Liver (tissue), 9 donors: ENCODE data around the gene ARRDC4. TPM values are rescaled to one million over a fixed set of nuclear protein-coding genes. Genes with fewer than 3 reads are reported as not detected.

Source experiments
- DNase-seq: peaks from one replicate; pipeline ENCODE4 v3.0.0-alpha.2; 2017; ENCODE audit warnings: low spot score
- H3K27ac ChIP-seq, 2 donors: one replicate each; pipeline ENCODE4 v1.7.0; 2013; ENCODE audit warnings: inconsistent platforms in 2 of 2, low read length in 2 of 2, control low read depth in 1 of 2, low read depth in 1 of 2, mild to moderate bottlenecking in 1 of 2
- H3K27me3 ChIP-seq, 4 donors: one replicate each; pipeline versions ENCODE4 v1.6.1 to v1.7.0; 2013; ENCODE audit warnings: low read length in 3 of 4, inconsistent platforms in 1 of 4, mild to moderate bottlenecking in 1 of 4, moderate library complexity in 1 of 4; ENCODE audit not compliant: control insufficient read depth in 4 of 4, insufficient read depth in 4 of 4
- H3K36me3 ChIP-seq, 4 donors: one replicate each; pipeline versions ENCODE4 v1.6.1 to v1.7.0; 2013; ENCODE audit warnings: low read length in 3 of 4, mild to moderate bottlenecking in 3 of 4, low read depth in 1 of 4, moderate library complexity in 1 of 4; ENCODE audit not compliant: control insufficient read depth in 4 of 4, insufficient read depth in 3 of 4
- H3K4me1 ChIP-seq, 4 donors: one replicate each; pipeline versions ENCODE4 v1.6.1 to v1.7.0; 2013; ENCODE audit warnings: low read length in 3 of 4, mild to moderate bottlenecking in 3 of 4, moderate library complexity in 1 of 4; ENCODE audit not compliant: control insufficient read depth in 4 of 4, insufficient read depth in 4 of 4
- H3K4me3 ChIP-seq, 3 donors: one replicate each; pipeline versions ENCODE4 v1.6.1 to v1.7.0; 2013; ENCODE audit warnings: low read length in 3 of 3, control low read depth in 1 of 3, low read depth in 1 of 3, mild to moderate bottlenecking in 1 of 3
- H3K9ac ChIP-seq, 2 donors: one replicate each; pipeline ENCODE4 v1.7.0; 2013; ENCODE audit warnings: low read length in 2 of 2, mild to moderate bottlenecking in 2 of 2, moderate library complexity in 2 of 2, control low read depth in 1 of 2, low read depth in 1 of 2
- H3K9me3 ChIP-seq, 4 donors: one replicate each; pipeline versions ENCODE4 v1.6.1 to v1.7.0; 2013; ENCODE audit warnings: low read length in 3 of 4; ENCODE audit not compliant: control insufficient read depth in 4 of 4
- EGR1 ChIP-seq, 2 donors: IDR thresholded peaks; 2 replicates each; pipeline ENCODE4 v1.6.1; 2016 to 2018; ENCODE audit warnings: antibody characterized with exemption in 2 of 2, low read depth in 2 of 2
- FOXA1 ChIP-seq: IDR thresholded peaks from 2 replicates; pipeline ENCODE4 v1.6.1; 2016; ENCODE audit warnings: antibody characterized with exemption
- GABPA ChIP-seq, 2 donors: IDR thresholded peaks in 1 of 2; conservative IDR thresholded peaks in 1 of 2; 2 replicates each; pipeline ENCODE4 v1.6.1; 2016; ENCODE audit warnings: antibody characterized with exemption in 2 of 2, mild to moderate bottlenecking in 1 of 2, moderate library complexity in 1 of 2
- HNF4A ChIP-seq, 2 donors: conservative IDR thresholded peaks; 2 replicates each; pipeline ENCODE4 v1.6.1; 2016; ENCODE audit warnings: antibody characterized with exemption in 2 of 2, mild to moderate bottlenecking in 2 of 2
- MAX ChIP-seq: IDR thresholded peaks from 2 replicates; pipeline ENCODE4 v1.6.1; 2016; ENCODE audit warnings: antibody characterized with exemption
- RAD21 ChIP-seq, 2 donors: IDR thresholded peaks; 2 replicates each; pipeline ENCODE4 v1.6.1; 2016; ENCODE audit warnings: antibody characterized with exemption in 2 of 2, mild to moderate bottlenecking in 2 of 2
- REST ChIP-seq: IDR thresholded peaks from 2 replicates; pipeline ENCODE4 v1.6.1; 2016; ENCODE audit warnings: antibody characterized with exemption, mild to moderate bottlenecking
- RXRA ChIP-seq, 2 donors: IDR thresholded peaks; 2 replicates each; pipeline ENCODE4 v1.6.1; 2017 to 2018; ENCODE audit warnings: antibody characterized with exemption in 2 of 2, mild to moderate bottlenecking in 1 of 2
- YY1 ChIP-seq: IDR thresholded peaks from 2 replicates; pipeline ENCODE4 v1.6.1; 2016; ENCODE audit warnings: antibody characterized with exemption, mild to moderate bottlenecking
- WGBS: extraction: QIAGEN DNeasy Blood & Tissue Kit; methylation state at CpG from one replicate; pipeline ENCODE4 v1.1.7; 2013; 5-methylcytosine and 5-hydroxymethylcytosine counted together
- polyA plus RNA-seq, 2 donors: library from polyadenylated mRNA; stranded (reverse) in 1 of 2; unstranded in 1 of 2; fragments of 200-250 nt in 1 of 2; fragments of >200 nt in 1 of 2; fragmentation: Nextera tagmentation in 1 of 2; extraction: Ambion mirVana in 1 of 2; gene quantifications; one replicate each; pipeline versions ENCODE4 v1.2.1 to v1.2.3, GENCODE V29; 2013 to 2015
- total RNA-seq, 2 donors: library from RNA; depleted of rRNA; stranded (reverse); fragments of >200 nt; gene quantifications; one replicate each; pipeline ENCODE4 v1.2.3, GENCODE V29; 2014
- TF ChIP-seq, protein P1 (sequence below): fragments of 150-350 bp; IDR thresholded peaks from 2 replicates; pipeline ENCODE4 v1.5.1; 2017; ENCODE audit warnings: improper control_type of control experiment, low read depth, low read length; ENCODE audit not compliant: missing input control
- donor health status: healthy.
- donor health status: healthy.
- donor health status: healthy.
- donor health status: healthy.
- donor health status: healthy.

Gene ARRDC4
- total and polyA plus RNA-seq, 4 donors = 2.5 to 13.4 (median 3.9) TPM

- TF ChIP-seq MAX = no peak
- no peak for TF ChIP-seq REST
- no peak for TF ChIP-seq FOXA1
- H3K9me3 ChIP-seq = peaks cover 0 to 1% (median 0%) of the 10 kb centered on the region in 4 donors
- no peak overlapping the region for H3K4me3 ChIP-seq
- H3K9ac ChIP-seq = no peak overlapping the region
- DNase-seq = no peak
- WGBS = 94% methylated on average over 2 of the region's 2 CpGs
- H3K27me3 ChIP-seq = no peaks in the 10 kb centered on the region
- no peak overlapping the region for H3K27ac ChIP-seq
- H3K36me3 ChIP-seq = no peaks in the 10 kb centered on the region
- H3K4me1 ChIP-seq = peaks cover 3 to 29% (median 24%) of the 10 kb centered on the region in 4 donors
Measured at GRCh38 chr15:97986781-97987180, 26.3 kb downstream of the ARRDC4 start.

DNA sequence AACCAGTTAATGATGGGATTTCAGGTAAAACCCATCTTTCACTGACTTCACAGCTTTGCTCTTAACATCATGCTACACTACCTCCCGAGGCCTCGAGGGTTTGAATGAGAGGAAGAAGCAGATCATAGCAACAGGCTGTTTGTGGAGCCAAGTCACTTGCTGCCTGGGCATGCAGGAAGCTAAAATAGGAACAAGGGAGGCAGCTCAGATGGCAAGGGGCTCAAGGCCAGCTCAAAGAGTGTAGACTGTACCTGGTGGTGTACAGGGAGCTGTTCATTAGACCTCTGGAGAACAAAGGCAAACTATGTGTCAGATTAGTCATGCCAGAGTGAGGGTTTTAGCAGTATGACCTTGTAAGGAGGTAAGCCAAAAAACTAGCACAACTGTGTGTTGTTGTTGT lies 28.8 kb downstream of the ARRDC4 start:
- Histone ChIP-seq H3K27me3 (no peaks in the 10 kb centered on the region), H3K36me3 (no peaks in the 10 kb centered on the region), H3K4me3 (no peak overlapping the region), H3K9ac (no peak overlapping the region), H3K4me1 (peaks cover 2 to 20% (median 8%) of the 10 kb centered on the region in 4 donors), H3K9me3 (peaks cover 0 to 1% (median 0%) of the 10 kb centered on the region in 4 donors), H3K27ac (no peak overlapping the region)
- WGBS = 76% methylated on average over 2 of the region's 2 CpGs
- TF ChIP-seq RAD21 (IDR thresholded peaks at IDR 0.05) = no peak
- TF ChIP-seq YY1 = no peak
- TF ChIP-seq GABPA (IDR thresholded peaks at IDR 0.05 in 1 of 2, conservative IDR thresholded peaks at IDR 0.05 in 1 of 2) = no peak
- TF ChIP-seq HNF4A (conservative IDR thresholded peaks at IDR 0.05) = no peak
- DNase-seq = no peak

DNA sequence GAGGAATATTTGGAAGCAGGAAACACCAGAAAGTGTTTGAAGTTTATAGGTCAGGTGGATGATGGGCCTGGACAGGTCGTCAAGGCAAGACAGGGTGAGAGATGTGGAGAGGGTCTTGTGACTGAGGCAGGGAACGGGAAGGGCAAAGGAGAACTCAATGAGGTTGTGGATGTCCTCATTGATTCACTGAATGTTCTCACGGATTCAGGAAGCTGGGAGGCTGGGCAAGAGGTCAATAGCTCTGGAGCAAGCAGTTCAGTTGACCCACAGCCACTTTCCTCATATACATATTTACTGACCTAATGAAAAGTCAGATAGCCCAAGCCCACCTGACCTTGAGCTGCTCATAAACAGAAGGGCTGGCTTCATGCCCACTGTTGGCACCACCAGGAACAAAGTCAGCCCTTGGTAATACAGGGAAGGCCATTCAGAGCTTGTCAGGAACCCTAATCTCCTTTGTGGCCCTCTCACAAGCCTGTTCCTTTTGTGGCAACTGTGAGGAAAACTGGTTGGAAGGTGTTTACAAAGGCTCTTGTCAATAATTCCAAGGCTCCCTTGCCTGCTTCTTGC lies 31.6 kb downstream of the ARRDC4 start:
- TF ChIP-seq, protein P1, sequence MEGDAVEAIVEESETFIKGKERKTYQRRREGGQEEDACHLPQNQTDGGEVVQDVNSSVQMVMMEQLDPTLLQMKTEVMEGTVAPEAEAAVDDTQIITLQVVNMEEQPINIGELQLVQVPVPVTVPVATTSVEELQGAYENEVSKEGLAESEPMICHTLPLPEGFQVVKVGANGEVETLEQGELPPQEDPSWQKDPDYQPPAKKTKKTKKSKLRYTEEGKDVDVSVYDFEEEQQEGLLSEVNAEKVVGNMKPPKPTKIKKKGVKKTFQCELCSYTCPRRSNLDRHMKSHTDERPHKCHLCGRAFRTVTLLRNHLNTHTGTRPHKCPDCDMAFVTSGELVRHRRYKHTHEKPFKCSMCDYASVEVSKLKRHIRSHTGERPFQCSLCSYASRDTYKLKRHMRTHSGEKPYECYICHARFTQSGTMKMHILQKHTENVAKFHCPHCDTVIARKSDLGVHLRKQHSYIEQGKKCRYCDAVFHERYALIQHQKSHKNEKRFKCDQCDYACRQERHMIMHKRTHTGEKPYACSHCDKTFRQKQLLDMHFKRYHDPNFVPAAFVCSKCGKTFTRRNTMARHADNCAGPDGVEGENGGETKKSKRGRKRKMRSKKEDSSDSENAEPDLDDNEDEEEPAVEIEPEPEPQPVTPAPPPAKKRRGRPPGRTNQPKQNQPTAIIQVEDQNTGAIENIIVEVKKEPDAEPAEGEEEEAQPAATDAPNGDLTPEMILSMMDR = no peak
- TF ChIP-seq RXRA (IDR thresholded peaks at IDR 0.05) = peak in 1 of 2 donors; percentile 10
- TF ChIP-seq EGR1 (IDR thresholded peaks at IDR 0.05; ENCODE audit: low read depth in 2 of 2) = no peak
- DNase-seq = no peak
- H3K27me3 ChIP-seq = no peaks in the 10 kb centered on the region
- H3K4me1 ChIP-seq = peaks cover 0 to 32% (median 21%) of the 10 kb centered on the region in 4 donors
- H3K27ac ChIP-seq = peak overlapping the region in 1 of 2 donors; percentile 18
- no peak overlapping the region for H3K4me3 ChIP-seq
- H3K9ac ChIP-seq = no peak overlapping the region
- H3K36me3 ChIP-seq = no peaks in the 10 kb centered on the region
- 47% methylated on average over 3 of the region's 3 CpGs for WGBS
- H3K9me3 ChIP-seq = no peaks in the 10 kb centered on the region
